Stimulated activated CD8-positive, alpha-beta memory T cell treated with anti-CD3 and anti-CD28 coated beads, Interleukin-7, amount 100 ng/mL, for 48 hours (primary cell): ENCODE data around the gene VPS39.

Experiments used
- DNase-seq, 2 donors: peaks; one replicate each; pipeline ENCODE4 v3.0.0-alpha.2; 2020; ENCODE audit warnings: low read depth in 1 of 2; ENCODE audit errors: extremely low read depth in 1 of 2

The VPS39 gene

DNA sequence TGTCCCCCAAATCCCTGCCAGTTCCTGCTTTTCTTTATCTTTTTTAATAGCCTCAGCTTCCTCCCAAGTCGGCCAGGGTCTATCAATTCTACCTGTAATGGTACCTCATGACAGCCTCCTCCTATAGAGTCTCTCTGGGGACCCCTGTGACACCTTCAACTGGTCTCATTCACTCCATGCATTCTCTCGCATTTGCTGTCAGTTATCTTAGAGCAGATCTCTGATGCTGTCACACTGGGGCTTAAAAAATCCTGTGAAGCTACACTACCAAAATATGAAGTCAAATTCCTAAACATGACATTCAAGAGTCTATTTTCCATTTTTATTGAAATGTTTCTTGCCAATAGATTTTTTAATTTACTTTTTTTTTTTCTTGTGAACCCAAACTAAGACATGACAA is 5.5 kb downstream of the VPS39 start:
- DNase-seq, result no peak

DNA sequence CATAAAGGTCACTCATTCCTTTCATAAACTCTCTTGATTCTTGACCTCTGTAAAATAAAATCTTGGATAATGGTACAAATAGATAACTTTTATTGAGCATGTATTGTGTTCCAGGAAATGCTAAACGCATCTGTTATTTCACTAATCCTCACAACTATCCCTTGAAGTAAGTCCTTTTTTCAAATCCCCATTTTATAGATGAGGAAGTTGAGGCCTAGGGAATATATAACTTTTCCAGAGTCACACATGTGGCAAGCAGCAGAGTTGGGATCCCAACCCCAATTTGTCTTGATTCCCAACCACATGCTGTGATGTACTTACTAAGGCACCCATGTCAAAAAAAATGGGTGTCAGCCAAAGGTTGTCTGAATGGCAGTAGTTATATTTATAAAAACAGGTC is 6.3 kb downstream of the VPS39 start:
- no peak for DNase-seq

DNA sequence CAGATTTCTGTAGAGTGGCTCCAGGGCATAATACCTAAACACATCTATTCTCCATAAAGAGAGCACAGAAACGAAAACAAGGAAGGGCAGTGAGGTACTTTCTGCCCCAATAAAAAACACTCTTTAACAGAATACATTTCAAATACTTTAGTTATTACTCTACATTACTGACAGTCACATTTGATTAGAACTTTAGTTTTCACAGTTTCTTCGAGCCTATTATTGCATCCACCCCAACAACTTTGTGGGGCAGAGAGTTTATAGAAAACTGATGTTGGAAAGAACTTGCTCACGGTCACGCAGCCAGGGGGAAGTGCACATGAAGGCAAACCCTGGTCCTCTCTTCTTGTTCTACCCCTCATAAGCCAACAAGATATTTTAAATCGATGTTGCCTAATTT is 9.0 kb downstream of the VPS39 start:
- no peak for DNase-seq

DNA sequence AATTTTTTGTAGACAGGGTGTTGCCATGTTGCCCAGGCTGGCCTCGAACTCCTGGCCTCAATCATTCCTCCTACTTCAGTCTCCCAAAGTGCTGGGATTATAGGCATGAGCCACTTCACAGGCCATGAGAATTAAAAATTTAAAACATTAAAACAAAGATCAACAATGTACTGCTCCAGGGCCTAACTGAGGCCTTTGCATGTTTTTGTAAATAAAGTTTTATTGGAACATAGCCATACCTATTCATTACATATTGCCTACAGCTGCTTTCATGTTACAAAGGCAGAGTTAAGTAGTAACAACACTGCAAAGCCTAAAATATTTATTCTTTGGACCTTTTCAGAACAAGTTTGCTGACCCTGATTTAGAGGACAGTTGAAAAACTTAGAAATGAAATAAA is 9.6 kb downstream of the VPS39 start:
- DNase-seq, result no peak

DNA sequence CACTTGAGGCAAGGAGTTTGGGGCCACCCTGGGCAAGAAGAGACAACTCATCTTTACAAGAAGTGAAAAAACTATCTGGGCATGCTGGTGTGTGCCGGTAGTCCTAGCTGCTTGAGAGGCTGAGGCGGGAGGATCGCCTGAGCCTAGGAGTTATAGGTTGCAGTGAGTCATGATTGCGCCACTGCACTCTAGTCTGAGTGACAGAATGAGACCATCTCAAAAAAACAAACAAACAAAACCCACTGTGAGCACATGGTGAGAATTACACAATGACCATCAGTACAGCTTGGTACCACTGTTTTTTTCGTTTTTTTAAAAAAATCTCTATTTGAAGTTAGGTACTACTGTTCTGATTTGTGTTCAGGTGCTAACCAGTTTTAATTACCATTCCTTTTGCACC is 13.6 kb downstream of the VPS39 start:
- DNase-seq, result no peak

DNA sequence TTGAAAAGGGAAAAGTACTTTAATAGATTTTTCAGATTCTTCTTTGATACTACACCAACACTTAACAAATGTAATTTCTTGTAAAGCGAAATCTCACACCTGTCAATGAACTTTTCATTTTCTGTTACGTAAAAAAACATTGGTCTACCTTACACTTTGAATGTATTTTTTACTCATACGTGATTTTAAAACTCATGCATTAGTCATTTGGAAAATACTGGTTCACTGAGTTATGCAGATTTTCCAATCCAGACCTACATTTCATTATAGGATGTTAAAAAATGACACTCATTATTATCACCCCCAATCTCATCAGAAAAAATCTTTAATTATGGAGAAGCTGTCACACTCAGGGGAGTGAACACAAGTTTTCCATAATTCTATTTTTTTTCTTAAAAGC is 14.7 kb downstream of the VPS39 start:
- no peak for DNase-seq

DNA sequence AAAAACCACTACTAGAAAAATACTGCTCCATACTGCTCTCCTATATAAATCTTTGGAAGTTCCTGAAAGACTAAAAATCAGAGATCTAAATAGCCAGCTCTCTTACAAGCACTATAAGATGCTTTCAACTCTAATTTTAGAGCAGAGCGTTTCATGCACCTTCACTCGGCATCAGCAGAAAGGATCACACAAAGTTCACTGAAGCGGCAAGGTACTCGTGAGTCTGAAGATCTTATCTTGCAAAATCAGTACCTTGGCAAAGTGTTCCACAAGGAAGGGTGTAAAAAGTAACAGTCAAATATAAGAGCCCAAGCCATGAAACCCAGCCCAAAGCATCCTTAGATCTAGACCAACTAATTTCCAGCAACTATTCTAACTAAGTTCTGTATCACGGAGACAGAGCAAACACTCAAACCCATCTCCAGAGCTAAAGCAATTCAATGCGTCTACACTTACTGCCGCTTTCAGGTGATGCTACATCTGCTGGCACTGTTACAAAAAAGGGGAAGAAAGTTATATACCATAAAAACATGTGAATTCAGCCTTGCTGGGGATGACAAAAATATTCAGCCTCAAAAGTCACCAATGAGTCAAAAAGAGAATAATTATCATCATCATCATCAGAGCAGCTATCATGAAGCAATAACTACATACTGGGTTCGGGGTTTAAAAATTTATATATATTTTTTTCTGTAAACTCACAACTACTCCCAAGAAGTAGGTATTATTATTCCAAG is 16.3 kb downstream of the VPS39 start:
- DNase-seq, result no peak

DNA sequence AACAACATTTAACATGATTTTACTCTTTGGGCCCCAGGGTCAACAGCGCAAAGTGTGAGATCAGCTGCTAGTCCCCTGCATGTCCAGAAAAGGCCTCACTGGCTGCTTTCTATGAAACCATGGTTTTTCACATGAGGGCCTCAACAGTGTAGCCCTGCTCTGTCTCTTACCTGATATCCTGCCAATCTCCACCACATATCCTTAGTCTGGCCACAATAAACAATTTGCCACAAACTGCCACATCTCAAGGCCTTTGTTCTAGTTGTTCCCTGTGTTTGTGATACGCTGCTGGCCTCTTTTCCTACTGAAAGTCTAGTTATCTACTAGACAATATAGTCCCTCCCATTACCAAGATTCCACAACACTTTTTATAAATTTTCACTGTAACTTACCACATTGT is 17.7 kb downstream of the VPS39 start:
- no peak for DNase-seq

DNA sequence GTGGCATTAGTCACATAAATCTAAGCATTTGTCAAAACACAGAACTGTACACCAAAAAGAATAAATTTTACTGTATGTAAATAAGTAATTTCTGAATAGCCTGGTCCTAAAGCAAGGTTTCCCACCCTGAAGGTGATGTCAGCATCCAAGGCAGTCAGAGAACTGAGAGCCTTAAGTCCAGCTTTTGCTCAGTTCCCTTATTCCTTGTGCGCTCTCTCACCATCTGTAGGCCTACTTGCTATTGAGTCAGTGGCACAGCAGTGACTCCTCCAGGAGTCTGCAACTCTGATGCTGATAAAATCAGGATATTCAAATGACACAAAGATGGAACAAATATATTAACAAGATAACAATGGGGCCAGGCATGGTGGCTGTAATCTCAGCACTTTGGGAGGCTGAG is 22.3 kb downstream of the VPS39 start:
- no peak for DNase-seq

DNA sequence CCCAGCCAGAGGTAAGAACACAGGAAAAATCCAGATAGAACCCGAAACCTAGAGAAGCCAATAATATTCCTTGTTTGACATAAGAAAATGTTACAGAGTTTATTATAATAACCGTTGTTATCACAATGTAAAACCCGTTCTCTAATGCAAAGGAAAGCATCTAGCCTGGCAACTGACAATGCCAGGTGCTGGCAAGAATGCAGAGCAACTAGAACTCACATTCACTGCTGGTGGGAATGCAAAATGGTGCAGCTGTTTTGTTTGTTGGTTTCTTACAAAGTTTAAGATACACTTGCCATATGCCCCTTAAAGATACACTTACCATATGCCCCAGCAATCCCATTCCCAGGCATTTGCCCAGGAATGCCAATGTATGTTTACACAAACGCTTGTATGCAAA is 23.4 kb downstream of the VPS39 start:
- DNase-seq, result no peak

DNA sequence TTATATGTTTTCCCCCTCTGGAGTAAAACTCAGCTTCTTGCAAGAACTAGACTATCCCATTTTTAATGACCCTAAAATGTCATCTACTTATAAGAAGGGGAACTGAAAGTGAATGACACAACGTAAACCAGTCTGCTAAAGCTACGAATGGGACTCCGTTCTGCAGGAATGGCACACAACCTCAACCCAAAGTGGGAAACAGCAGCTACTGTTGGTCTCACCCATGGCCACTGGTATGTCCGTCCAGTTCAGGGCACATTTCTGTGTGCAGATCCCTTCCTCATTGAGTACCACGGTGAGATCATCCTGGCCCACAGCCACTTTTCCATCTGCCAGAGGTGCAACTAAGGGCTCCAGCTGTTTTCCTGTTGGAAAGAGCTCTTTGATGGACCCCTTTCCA is 23.8 kb downstream of the VPS39 start:
- DNase-seq, result no peak

DNA sequence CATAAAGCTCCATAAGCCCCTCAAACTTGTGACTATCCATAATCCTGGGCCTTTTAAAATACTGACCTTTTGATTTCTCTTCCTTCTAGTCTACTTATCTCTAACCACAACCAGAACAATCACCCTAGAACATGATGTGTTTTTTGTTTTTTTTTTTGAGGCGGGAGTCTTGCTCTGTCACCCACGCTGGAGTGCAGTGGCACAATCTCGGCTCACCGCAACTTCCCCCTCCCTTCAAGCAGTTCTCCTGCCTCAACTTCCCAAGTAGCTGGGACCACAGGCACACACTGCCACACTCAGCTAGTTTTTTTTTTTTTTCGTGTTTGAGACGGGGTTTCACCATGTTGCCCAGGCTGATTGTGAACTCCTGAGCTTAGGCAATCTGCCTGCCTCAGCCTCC is 25.1 kb downstream of the VPS39 start:
- no peak for DNase-seq

DNA sequence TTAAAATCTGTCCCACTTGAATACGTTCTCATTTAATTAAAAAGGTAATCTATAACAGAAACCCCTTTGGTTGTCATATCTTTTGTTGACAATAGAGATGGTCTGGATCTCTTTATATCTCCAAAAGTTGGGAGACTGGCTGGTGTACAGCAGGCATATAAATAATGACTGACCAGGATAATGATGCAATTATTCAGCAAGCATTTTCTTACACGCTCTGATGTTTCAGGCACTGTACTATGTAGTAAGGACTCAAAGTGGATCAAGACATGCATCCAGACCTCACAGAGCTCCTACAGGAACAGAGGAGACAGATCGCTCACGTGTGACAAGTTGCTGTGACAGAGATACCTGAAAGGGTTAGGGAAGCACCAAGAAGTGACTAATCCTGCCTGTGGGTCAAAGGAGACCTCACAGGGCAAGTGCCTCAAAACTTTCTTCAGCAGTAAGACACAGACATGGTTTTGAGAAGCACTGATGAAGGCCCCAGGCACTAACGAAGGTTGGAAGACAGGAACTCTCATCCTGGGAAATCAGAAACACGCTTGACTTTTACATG is 25.7 kb downstream of the VPS39 start:
- no peak for DNase-seq

DNA sequence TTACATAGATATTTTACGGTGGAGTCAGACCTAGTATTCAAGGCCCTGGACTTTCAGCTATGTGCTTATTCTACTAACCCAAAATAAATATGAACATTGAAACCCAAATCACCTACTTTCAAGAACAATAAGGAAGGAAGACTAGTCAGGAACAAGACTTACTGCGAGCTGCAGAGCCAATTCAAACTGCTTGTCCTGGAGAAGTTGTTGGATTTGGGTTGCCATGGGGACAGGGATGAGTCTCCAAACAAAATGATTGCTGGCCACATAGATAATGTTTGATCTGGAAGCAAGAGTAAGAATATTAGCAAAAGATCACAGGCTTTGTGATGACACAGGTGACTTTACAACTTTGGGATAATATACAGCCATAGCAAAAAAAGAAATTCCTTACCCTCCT is 30.0 kb downstream of the VPS39 start:
- no peak for DNase-seq

DNA sequence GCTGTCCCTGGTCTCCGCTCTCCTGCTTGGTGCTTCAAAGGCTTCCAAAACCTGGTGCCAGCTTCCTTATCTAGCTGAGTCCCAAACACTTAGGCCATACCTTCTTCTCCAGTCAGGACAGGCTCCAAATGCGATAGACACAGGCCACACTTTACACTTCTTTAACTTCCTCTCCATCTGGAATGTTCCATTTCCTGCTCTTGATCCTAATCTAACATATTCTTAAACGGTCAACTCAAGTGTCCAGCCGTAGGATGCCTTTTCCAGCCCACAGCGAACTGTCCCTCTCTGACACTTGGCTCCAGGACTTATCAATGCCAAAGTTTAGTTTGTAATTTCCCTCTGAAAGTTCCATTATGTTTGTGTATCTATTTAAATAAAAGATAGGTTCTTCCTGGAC is 32.4 kb downstream of the VPS39 start:
- DNase-seq, result no peak

DNA sequence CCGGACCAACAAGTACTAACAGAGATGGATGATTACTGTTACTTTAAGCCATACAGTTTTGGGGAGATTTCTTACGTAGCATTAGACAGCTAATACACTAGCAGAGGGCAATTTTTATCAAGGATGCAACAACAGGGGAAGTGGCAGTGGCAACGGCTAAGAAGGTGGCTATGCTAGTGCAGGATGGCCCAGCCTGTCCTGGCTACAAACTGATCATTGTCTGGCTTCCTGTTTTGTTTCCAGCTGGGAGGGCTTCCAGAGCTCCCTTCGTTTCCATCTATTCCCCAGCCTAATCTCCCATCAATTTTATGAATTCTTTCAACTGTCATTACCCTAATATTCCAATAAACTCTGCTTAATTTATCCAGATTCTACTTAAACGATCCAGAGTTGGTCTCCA is 35.6 kb downstream of the VPS39 start:
- DNase-seq, result no peak

DNA sequence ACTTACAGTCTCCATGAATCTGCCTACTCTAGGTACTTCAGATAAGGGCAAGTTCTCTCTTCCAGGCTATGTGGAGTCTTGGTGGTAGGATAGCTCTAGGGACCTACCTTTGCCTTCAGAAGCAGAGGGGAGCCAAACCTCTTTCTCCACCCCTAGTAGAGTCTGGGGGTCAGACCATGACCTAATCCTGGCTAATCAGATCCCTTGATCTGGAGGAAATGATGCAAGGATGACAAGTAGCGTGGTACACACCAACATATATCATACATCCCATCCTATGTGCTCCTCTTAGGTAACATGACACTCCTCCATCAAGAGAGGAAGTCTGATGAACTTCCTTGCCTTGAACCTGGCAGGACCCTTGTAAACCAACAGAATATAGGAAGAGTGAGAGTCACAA is 36.3 kb downstream of the VPS39 start:
- no peak for DNase-seq

DNA sequence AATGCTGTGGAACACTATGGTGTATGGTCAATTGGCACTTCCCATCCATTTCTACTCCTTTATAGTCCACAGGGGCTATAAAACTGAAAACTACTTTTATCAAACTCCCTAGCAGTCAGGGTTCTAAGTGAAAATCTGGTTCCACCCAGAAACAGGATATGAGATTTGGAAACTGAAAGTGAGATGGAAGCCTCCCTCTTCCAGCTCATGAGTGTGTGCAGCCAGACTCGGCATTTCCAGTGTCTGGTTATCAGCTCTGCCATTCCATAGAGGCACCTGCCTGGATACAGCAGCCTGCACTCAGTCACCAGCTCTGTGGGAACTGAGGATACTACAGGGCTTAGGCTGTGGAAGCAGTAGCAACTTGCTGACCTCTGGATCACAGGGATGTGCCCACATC is 37.0 kb downstream of the VPS39 start:
- DNase-seq, result no peak

DNA sequence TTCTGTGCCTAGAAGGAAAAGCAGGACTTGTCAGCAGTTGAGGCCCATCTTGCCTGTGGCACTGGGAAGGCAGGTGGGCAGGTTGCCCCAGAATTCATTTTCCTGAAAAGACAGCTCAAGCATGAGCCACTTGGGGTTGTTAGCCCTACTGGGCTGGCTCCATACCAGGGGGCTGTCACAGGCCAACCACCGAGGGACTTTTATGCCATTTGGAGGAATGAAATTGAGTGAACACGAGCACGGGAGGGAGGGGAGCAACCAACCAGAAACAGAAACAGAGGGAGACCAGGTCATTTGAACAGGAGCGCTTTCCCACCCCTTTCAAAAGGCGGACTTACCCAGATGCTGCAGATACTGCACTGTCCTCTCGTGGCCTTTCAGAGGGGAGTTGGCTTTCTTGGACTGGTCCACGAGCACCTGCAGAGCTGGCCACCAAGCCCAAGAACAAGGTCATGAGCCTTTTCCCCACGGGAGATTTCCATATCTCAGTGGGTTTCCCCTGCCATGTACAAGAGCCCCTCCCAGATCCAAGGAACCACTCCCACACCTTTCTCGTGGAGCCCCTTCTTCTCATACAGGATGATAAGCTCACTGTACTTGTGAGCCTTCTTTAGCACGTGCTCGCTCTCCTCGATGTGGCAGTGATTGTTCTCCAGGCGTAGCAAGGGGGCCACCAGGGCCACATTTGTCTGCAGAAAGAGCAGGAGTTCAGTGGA is 41.7 kb downstream of the VPS39 start:
- DNase-seq, result no peak

DNA sequence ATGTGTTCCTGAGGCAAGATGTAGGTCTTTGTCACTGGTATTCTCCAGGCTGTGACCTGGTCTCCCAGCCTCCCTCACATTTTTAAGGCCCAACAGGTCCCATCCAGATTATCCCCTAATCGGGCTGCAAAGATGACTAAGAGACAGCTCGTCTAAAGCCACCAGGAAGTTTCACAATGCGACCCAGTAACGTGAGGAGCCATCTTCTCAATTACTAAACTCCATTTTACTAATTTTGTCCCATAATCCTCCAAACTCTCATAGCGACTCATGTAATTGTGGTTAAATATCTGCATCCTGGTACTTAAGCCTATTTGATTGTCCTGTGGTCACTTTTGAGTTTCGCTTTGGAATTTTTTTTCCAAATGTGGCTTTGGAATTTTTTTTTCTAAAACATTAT is 43.0 kb downstream of the VPS39 start:
- DNase-seq, result no peak

DNA sequence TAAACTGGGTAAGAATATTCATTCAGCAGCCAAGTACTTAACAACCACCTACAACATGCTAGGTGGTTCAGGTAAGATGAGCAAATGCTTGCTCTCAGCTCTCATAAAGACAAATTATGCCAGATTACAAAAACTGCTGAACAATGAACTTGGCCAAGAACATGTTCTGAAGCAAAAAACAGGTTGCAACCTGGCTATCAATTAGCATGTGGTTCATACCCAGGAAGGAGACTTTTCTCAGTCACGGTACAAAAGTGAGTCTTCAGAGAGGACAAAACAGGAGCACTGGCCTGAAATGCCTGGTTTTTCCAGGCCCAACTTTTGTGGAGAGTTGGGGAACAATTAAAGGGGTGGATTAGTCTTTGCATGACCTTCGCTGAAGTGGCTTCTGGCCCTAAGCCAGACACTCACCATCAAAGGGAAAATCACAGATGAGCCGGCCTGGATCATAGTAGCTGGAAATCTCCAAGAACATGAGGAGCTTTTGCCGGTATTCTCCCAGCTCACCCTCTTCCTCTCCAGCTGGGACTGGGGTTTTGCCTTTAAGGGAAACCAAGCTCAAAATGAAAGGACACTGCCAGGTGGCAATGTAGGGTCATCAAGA is 44.1 kb downstream of the VPS39 start:
- DNase-seq, result no peak

DNA sequence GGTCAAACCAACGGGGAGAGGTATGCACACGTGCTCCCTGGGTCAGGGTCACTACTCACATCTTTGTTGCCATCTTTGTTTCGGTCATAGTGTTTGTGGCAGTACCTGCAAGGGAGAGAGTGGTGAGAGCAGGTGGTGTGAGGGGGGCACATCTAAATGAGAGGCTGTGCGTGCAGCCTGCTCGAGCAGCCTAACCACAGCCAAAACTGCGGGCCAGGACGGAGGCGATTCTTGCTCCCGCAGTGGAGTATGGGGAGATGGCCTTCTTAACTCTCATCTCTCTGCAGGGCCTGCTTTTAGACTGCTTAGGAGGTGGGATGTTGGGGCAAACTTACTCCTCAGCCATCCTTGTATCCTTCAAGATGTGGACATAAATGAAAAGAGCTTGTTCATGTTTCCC is 44.8 kb downstream of the VPS39 start:
- no peak for DNase-seq
